NAMALWA (cell line): ENCODE measurements around the gene HS3ST3A1.

Source experiments
- DNase-seq: peaks from one replicate; pipeline ENCODE4 v3.0.0-alpha.2; 2015; ENCODE audit warnings: low spot score

Gene HS3ST3A1

GRCh38 chr17:13598353-13599167 is 3.2 kb downstream of the HS3ST3A1 start:
- DNase-seq: no peak

GRCh38 chr17:13597723-13598347 is 3.9 kb downstream of the HS3ST3A1 start:
- DNase-seq: peak; percentile 39

- DNase-seq: no peak
These were observed 5.3 kb downstream of the HS3ST3A1 start for GRCh38 chr17:13596241-13596923.

GRCh38 chr17:13595599-13595899 is 6.2 kb downstream of the HS3ST3A1 start:
- DNase-seq: no peak

GRCh38 chr17:13594762-13595598 is 6.7 kb downstream of the HS3ST3A1 start:
- peak; percentile 76 for DNase-seq

GRCh38 chr17:13594310-13594709 is 7.4 kb downstream of the HS3ST3A1 start:
- no peak for DNase-seq

GRCh38 chr17:13593757-13594156 is 8.0 kb downstream of the HS3ST3A1 start:
- DNase-seq: no peak

- no peak for DNase-seq
These were observed 8.5 kb downstream of the HS3ST3A1 start for GRCh38 chr17:13593021-13593751.

- no peak for DNase-seq
These were observed 9.3 kb downstream of the HS3ST3A1 start for GRCh38 chr17:13592427-13592826.

- no peak for DNase-seq
These were observed 11.3 kb downstream of the HS3ST3A1 start for GRCh38 chr17:13590441-13590840.

GRCh38 chr17:13589658-13590057 is 12.1 kb downstream of the HS3ST3A1 start:
- no peak for DNase-seq

GRCh38 chr17:13587487-13588338 is 14.0 kb downstream of the HS3ST3A1 start:
- no peak for DNase-seq

- DNase-seq: no peak
These were observed 17.0 kb downstream of the HS3ST3A1 start for GRCh38 chr17:13584701-13585080.

- DNase-seq: no peak
These were observed 17.6 kb downstream of the HS3ST3A1 start for GRCh38 chr17:13583996-13584700.

- no peak for DNase-seq
These were observed 18.8 kb downstream of the HS3ST3A1 start for GRCh38 chr17:13582776-13583547.

- no peak for DNase-seq
These were observed 19.8 kb downstream of the HS3ST3A1 start for GRCh38 chr17:13581925-13582324.

GRCh38 chr17:13580790-13581189 is 20.9 kb downstream of the HS3ST3A1 start:
- DNase-seq: no peak

GRCh38 chr17:13576661-13577526 is 24.8 kb downstream of the HS3ST3A1 start:
- peak; percentile 1 for DNase-seq
